Stimulated activated CD4-positive, alpha-beta T cell treated with anti-CD3 and anti-CD28 coated beads, TNF-alpha, amount 100 ng/mL, for 1 hour (primary cell): ENCODE measurements around the gene INSIG2.
A peak's percentile ranks its signal among the peaks of the same experiment; 100 is the strongest.

ENCODE experiments used
- DNase-seq, 3 donors: peaks; one replicate each; pipeline ENCODE4 v3.0.0-alpha.2; 2020; ENCODE audit warnings: low read depth in 3 of 3, low spot score in 1 of 3

Gene INSIG2

DNA sequence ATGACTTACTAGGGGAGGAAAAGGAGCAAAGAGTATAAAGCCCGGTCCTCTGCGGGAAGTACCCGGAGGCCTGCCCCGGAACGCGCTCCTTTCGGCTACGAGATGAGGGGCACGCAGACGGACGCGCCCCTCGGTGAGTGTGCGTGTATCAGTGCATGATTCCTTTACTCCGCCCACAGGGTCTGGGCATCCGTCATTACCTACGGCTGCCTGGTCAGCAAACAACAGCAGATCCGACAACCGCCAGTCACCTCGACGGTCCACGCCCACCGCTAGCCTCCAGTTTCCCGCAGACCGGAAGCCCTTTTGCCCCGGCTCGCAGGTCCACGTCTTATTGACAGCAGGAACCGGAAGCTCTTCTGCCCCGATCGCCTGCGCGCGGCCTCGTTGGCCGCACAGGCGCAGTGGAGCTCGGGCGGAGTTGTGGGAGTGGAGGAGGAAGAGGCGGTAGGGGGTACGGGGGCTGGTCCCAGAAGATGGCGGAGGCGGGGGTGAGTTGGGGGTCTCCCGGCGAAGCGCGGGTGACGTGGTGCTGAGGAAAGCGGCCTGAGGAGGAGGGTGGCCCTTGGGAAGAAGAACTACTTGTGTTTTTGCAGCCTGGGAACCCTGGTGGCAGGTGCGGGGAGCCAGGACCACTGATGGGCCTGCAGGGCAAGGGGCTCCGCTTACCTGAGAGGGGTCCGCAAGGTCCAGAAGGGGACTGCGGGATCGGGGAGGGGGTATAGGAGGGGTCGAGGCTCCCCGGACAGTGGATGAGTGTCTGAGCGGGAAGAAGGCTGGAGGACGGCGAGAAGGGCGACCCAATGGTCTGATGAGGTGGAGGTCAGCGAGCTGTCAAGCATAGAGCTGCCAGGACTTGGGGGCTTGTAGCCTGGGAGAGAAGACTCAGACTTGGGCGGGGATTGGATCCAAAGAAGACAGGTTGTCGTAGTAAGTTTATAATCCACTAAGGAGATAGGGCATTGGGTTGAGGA lies at the start of gene INSIG2:
Gene INSIG2, plus strand, starts transcription at position 421 of the 974 bp plus-strand sequence. CDS start 8,086 bp downstream, outside the sequence.
- DNase-seq: peak; percentile 62 to 79 (median 71)

DNA sequence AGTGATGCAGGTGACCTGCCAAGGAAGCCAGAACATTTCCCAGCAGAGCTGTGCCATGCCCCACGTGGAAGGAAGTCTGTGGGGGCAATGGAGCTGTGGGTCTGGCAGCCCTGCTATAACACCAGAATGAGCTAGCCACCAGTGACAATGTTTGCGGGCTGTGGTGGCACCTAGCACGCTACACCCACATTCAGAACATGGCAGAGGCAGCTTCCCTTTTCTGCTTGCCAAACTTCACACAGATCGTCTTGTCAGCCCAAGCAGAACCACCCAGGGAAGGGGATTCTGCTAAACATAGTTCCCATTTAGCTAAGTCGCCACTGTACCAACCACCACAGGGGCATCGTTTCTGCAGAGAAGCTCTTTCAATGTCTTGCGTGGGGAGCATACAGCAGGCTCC lies 47.4 kb upstream of the INSIG2 start:
- no peak for DNase-seq

DNA sequence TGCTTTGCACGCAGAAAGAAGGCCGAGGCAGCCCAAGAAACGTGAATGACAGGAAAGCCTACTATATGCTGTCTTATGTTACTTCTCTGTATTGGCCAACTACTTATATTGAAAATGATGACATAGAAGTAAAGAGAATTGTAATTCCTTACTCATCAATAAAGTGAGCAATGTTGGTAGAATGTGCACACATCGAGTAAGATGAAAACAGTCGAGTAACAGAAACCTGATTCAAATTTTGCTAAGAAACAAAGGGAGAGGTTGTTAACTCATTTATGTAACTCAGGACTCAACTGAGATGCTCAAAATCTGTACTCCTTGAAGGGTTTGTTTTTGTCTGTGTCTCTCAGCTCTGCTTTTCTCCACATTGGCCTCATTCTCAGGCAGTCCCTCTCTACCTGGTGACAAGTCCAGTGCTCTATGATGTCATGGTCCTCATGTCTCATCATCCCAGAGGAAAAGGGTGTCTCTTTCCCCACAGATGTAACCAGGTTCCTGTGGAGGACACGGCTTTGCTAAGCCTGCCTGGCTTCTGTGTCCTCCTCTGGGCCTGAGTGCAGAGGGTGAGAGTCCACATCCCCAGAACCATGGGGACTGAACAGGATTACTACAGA lies 44.1 kb upstream of the INSIG2 start:
- no peak for DNase-seq

DNA sequence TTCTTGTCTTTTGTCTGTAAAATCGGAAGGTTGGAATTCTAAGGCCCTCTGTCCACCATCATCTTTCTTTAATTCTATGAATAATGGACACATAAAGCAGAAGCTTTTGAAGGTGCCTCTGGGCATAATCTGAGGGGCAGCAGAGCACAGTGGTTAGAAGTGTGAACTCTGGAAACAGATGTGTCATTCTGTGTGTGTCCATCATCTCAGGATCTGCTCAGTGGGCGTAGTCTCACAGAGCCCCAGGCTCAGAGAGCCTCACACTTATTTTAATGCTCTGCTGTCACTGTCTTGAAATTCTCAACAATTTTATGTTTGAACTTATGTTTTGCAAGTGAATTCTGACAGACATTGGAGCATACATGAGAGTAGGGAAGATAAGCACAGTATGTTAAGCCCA lies 43.4 kb upstream of the INSIG2 start:
- DNase-seq: no peak

DNA sequence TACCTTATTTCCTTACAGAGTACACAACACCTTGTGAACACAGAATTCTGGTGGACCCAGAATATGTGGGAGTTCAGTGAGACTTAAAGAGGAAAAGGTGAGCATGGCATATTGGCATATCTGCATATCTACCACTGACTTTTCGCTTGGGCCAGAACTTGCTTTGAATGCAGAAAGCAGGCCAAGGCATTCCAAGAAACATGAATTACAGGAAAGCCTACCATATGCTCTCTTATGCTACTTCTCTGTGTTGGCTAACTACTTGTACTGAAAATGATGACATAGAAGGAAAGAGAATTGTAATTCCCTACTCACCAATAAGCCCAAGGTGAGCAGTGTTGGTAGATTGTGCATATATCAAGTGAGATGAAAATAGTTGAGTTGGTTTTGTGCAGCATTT lies 43.0 kb upstream of the INSIG2 start:
- DNase-seq: no peak

DNA sequence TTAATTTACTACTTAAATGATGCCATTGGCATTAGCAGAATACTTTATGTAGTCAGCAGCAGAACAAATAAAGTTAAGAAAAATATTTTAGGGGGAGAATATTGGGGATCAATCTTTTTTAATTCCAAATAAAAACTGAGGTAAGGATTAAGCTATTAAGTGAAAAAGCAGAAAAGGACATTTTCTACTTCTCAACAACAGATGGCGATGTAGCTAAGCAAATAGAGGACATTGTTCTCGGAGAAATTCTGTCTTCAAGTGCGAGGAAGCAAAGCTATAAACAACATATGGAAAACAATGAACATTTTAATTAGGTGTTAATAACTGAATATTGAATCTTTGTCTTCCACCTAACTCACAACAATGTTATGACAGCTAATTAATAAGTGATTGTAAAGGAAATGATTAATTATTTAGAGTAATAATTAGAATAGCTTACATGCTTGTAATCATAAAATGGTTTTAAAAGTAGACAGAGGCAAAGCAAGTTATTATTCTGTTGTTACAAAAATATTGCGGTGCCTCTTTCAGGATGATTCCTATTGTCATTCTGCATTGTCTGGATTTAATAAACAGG lies 41.5 kb upstream of the INSIG2 start:
- no peak for DNase-seq

DNA sequence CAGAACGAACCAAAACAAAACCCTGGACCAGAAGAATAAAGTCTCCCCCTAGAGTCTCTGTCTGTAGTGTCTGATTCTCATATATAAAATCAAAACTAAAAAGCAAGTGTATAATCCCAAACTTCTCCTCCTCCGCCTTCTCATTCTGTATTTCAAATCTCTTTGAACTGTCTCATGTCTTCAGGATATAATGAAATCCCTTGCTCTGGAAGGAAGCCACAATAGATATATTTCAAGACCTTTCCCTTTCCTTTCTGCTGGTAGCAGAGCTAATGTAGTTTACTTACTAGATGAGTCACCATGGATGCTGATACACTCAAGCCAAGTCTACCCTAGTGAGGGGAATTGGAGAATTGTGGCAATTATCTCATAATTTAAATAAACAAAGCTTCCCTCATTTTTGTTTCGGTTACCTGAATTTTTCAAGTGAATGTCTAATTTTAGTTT lies 40.9 kb upstream of the INSIG2 start:
- DNase-seq: no peak

DNA sequence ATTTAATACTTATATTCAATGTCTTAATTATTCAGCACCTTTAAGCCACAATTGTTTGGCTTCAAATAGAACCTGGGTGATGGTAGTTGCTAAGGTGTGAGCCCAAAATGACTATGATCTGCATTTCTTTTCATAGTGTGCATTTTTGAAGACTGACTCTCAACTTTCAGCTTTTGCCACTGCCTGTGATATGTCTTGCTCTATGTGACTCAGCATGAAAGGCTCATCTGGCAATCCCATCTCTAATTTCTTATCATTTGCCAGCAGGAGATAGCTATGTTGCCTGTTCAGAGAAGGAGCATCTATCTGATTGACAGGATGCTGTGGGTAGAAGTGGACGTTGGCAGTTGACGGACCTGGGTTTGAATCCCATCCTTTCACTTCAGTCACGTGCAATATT lies 39.9 kb upstream of the INSIG2 start:
- DNase-seq: no peak

DNA sequence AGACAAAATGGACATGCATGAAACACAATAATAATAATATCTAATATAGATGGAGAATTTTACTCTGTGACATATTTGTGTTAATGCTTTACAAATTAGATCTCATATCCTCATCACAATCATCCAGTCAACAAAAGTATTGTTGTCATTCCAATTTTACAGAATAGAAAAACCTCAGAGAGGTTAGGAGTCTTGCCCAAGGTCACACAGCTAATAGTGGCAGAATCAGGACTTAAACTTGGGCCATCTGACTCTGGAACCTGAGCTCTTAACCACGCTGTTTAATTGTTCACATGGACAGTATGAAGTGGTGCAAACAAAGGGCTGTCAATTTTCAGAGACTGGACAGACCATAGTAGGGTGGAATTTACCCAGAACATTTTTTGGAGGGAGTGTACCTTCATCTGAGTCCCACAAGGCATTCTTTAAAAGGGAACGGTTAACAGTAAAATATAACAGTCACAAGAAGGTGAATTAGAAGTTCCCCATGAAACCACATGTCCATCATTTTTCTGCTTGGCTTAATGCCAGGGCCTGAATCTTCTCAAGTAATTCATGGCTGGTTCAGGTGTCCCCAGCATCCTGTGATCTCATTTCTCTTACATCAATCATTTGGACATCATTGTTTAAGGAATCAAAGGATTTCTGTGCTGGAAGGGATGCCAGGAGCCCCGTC lies 39.0 kb upstream of the INSIG2 start:
- DNase-seq: no peak

DNA sequence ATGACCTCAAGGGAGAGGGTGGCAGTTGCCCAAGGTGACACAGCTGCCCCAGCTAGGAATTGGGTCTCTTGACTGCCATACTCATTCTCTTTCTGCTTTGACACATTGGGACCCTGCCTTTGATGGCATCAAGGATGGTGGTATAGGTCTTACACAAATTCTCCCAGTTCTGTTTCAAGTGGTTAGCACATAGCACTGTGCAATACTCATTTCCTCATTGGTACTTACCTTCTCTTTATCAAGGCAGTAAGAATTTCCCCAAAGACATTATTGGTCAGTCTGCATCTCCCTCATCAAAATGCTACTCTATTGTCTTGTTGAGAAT lies 38.5 kb upstream of the INSIG2 start:
- no peak for DNase-seq

DNA sequence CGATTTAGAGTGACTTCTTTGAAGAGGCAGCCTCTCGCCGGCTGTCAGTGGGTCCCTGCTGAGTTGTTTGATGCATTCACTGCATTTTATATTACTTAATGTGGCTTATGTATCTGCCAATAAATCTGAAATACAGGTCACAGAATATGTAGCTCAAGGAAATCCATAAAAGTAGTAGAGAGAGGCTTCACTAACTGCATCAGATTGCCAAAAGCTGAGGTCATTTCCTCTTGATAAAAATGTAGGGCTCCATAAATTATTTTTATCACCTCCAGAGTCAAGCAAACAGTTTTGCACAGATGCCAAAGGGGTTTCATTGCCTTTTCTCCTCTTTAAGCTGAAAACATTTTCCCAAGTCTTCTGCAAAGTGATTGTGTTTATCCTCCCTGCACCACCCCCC lies 37.9 kb upstream of the INSIG2 start:
- DNase-seq: no peak

DNA sequence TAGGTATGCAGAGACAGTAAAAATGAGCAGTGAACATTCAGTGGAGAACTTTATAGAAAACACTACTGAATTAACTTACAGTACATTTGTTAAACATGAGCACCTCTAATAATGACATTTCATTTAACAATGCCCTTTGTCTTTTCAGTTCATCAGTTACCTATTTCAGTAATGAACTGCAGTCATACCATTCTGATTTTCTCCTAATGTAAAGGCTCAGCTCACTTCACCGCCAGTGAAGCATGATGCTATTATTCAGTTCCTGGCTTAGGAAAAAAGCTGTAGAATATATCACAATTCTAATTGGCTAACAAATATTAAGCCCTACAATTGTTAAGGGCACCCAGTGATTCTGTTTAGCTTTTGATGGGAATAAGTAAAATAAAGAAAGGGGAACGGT lies 37.3 kb upstream of the INSIG2 start:
- DNase-seq: no peak

DNA sequence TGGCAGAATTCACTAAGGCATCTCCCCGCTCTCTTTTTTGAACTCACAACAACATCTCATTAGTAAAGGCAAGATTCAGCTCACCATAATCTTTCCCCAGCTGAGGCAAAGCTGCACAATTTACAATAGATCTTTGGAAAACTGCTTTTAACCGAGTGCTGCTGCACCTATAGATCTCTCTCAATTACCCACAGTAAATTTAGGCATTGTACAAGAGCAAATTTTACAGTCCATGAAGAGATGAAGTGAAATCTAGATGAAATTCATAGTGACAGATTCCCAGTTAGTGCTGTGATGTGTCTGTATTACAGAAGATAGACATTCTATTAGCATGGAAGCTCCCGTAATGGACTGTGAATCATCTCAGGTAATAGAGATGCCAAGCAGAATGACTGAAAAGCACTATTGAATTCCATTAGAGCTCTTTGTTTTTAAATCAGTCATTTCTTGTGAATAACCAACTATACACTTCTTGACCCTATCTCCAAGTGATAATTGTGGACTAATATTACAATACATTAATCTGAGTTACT lies 36.4 kb upstream of the INSIG2 start:
- no peak for DNase-seq

DNA sequence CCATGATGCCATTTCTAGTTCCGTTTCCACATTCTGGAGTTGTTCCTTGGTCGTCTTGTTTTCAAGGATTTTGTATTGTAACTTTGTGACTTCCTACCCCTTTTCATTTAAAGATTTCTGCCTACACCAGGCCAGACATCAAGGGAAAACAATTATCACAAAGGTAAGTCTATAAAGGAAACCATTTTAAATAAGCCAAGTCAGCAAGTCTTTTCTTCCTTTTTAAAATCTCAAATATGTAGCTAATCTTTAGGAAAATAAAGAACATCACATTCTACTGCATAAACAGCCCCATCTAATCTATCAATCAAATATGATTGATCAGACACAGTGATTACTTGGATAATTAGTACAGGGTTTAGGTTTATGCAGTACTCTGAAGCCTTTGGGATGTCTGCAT lies 35.8 kb upstream of the INSIG2 start:
- no peak for DNase-seq

DNA sequence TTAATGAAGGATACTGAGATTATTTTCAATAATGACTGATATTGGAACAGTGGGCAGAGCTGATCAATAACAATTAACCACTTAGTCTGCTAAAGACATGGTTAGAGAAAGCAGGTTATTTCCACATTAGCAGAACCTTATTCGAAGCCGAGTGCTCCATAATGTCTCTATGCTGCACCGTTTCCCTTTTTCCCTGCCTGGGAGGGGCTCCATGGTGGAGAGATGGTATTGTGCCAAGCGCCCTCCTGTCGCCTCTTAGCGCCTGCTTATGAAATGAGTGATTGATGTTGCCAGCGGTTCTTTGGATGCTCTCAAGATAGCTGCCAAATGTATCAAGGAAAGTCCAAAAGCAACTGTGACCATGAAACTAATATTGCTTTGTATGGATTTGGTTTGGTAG lies 34.6 kb upstream of the INSIG2 start:
- no peak for DNase-seq

DNA sequence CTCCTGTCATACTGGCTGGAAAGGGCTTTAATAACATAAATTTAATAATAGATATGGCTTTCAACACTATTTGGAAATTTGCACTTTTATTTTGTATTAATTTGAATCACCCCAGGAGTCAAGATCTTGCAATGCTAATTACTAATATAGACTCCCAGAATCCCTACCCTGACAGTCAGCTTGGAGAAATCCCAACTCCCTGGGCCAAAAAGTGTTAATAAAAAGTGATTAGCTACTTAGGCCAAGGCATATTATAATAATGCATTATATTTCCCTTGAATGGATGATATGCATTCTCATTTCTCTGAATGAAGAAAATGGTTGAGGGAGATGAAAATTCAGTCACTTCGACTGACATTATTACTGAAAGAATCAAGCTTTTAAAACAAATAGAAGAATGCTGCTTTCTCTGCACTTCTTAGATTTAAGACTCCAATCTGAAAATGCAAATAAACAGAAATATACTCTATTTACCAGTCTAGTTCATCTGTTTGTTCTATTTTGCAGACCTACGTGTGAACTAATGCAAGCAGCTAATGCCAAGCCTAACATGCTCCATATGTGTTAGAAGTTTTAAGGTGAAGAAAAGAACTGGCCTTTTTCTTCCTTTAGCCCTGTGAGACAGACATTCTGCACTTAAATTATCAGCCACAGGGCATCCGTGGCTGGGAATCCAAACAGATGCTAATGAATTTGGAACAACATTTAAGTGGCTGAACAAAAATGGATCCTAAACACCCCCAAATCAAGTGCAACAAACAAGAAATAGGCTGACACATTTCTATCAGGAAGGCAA lies 33.9 kb upstream of the INSIG2 start:
- DNase-seq: no peak

DNA sequence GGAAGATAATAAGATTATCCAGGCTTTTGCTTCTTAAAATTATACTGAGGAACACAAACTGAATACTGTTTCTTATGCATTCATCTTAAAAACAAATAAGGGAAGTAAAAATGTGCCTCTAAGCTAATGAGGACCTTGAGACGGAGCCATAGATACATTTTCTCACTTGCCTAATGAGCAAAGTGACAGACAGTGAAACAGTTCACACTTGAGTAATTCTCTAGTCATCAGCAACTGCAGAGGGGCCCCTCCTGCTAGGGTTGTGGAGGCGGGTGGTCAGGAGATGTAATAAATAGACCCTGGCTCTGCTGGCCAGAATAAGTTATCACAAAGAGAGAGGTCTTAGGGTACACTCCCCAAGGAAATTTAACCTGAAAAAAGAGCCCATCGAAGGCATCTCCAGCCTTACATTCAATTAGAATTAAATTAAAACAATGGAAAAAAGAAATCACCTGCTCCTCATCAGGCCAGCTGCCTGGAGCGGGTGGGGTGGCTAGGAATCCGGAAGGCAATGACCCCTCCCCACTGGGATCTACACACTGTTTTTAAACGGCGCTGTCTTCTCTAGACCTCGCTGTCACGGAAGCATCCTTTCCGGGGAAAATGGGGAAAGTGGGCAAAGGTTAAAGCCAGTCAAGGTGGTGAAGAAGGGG lies 32.6 kb upstream of the INSIG2 start:
- DNase-seq: no peak

DNA sequence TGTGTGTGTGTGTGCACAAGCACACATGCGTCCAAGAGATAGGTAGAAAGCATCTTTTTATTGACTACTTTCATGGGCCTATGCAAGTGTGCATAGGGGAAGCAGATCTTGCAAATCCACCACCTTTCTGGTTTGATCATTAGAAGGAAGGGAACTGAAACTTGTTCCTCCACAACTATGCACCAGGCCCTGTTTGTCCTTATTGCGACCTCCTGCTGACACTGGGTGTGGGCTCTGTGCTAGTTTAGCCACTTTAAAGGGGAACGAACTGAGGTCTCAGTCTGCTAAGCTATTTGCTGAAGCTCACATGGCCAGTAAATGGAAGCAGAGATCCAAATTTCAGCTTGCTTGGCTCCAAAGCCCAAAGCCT lies 32.1 kb upstream of the INSIG2 start:
- DNase-seq: no peak

DNA sequence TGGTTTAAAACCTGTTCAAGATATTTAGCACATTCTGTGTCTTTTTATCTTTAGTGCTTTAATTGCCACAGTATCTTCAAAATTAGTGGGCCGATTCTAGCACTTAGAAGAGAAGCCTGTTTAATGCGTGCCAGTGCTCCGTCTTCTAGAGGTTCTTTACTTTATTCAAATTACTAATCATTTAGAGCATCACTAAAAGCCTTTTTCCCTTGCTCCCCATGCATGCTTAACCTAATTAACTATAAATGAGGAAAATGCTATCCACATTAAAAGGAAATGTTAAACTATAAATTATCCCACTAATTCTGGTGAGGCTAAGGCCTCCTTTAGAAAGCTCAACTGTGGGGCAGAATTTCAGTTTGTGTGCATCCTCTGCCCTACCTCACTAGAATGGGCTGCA lies 31.5 kb upstream of the INSIG2 start:
- no peak for DNase-seq

DNA sequence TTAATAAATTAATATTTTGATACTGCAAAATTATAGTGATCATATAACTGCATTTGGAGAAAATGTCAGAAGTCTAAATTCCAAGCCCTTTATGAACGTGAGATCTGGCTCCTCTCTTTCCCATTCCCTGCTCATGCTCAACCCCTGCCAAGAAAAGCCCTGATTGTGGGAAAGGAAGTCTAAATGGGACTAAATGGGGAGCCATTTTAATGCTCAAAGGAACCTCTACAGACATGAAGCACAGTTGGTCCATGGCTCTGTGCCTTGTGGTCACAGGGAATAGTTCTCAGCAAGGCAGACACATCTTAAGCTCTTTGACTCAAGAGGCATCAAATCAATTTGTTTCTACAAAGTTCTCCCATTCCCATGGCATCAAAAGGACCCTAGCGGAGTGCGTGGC lies 29.3 kb upstream of the INSIG2 start:
- DNase-seq: no peak
